Astrocyte of the spinal cord (primary cell): ENCODE measurements around the gene POLR1H.

Source experiments
- DNase-seq: peaks from one replicate; pipeline ENCODE4 v3.0.0; 2011; ENCODE audit warnings: low read depth, low spot score
- H3K4me3 ChIP-seq: 2 replicates; pipeline ENCODE4 v1.5.1; 2011; ENCODE audit warnings: low read depth, mild to moderate bottlenecking, low read length, moderate library complexity
- CTCF ChIP-seq: IDR thresholded peaks from 2 replicates; pipeline ENCODE4 v1.5.1; 2012; ENCODE audit warnings: low read depth, mild to moderate bottlenecking, low read length, inconsistent platforms
- in situ Hi-C: cut with HindIII; loops from 2 replicates; pipeline ENCODE4 v1.10.0; 2017; ENCODE audit warnings: low sequenced_read_pairs

Gene POLR1H

GRCh38 chr6:30112402-30112994, 51.4 kb downstream of the POLR1H start:
- no peak for TF ChIP-seq CTCF
- no peak overlapping the region for H3K4me3 ChIP-seq
- DNase-seq, result no peak
- in situ Hi-C loops, result no loop called here

GRCh38 chr6:30113003-30113759, 52.1 kb downstream of the POLR1H start, which contains the start of gene TRIM31:
TRIM31 (minus strand) TSS chr6:30113090; CDS start chr6:30112805, 285 bp downstream.
- TF ChIP-seq CTCF, result no peak
- in situ Hi-C loops, result no loop called here

DNA sequence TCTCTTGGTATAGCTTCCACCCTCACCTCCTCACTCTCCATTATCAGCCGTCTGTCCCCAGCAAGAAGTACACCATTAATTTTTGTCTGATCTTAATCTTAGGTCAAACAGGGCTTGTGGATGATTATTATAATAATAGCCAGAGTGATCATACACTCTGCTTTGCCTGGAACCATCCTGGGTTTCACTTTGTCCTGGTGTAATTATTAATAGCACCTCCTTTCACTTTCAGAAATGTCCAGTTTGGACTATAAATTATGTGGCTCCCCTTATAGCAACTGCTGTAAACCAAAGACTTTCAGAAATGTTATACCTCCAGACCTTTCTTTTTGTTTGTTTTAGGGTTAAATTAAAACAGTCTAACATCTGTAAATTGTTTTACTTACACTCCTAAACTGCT, 52.8 kb downstream of the POLR1H start:
- no peak for TF ChIP-seq CTCF
- no peak for DNase-seq
- H3K4me3 ChIP-seq, result no peak overlapping the region
- in situ Hi-C loops, result no loop called here

More at GRCh38 chr6:30113003-30113759, 52.1 kb downstream of the POLR1H start, which contains the start of gene TRIM31:
- H3K4me3 ChIP-seq, result no peak within 1 kb of the TSS
- no peak for DNase-seq
